ENCODE results near the gene MYO1B. TPM values are rescaled to one million over a fixed set of nuclear protein-coding genes. Genes with fewer than 3 reads are reported as not detected.

The MYO1B gene
- total and polyA plus RNA-seq, 2 of the 8 experiments (the other 6 are each of a cell fraction or from before 2014, with no cell fraction given) = 15.5 to 61.2 TPM

GRCh38 chr2:191215230-191215629 is 30.0 kb upstream of the MYO1B start (continued):
- TF ChIP-seq RNF2 (IDR thresholded peaks at IDR 0.05; ENCODE audit: borderline replicate concordance, low read depth, low read length, missing control alignments, poor library complexity, severe bottlenecking) = no peak
- TF ChIP-seq ASH2L (IDR thresholded peaks at IDR 0.05; ENCODE audit: low read length) = no peak
- TF ChIP-seq SAP30 (IDR thresholded peaks at IDR 0.05; ENCODE audit: insufficient read depth, insufficient replicate concordance, low read length) = no peak

All from H1 (cell line).